Effector CD4-positive, alpha-beta T cell (primary cell): ENCODE measurements around the gene PKMYT1.

Source experiments
- DNase-seq: peaks from one replicate; pipeline ENCODE4 v3.0.0-alpha.2; 2020

The PKMYT1 gene

DNA sequence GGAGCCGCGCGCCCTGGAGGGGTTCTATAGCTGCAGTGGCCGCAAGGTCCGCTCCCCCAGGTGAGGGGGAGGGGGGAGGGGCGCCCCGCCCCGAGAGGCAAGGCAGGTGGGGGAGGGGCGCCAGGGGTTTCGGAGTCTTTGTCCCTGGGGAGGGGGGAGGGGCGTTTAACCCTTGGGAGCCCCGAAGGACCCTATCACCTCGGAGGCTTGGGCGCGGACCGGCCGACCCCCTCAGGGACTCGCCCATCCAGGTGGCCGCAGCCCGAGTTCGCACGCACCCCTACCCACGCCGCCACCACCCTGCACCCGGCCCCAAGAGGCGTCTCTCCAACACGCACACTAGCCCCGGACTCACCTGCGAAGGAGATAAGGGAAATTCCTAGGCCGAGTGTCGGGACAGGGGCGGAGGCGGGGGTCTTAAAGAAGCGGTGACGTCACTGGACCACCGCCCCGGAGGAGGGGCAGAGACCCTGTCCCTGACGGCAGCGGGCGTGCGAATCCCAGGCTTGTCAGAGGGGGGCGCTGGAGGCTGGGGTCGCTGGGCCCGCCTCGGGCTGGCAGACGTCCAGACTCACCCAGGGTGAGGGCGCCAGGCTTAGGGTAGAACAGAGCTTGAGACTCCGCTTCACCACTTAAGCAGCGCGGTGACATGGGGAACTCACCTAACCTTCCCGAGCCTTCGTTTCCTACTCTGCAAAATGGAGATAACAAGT is 37.7 kb upstream of the PKMYT1 start, which contains the start of gene CLDN6:
Gene CLDN6, minus strand, starts transcription at position 390 of the 713 bp plus-strand sequence. CDS start 2,162 bp downstream, outside the sequence.
- DNase-seq = no peak

DNA sequence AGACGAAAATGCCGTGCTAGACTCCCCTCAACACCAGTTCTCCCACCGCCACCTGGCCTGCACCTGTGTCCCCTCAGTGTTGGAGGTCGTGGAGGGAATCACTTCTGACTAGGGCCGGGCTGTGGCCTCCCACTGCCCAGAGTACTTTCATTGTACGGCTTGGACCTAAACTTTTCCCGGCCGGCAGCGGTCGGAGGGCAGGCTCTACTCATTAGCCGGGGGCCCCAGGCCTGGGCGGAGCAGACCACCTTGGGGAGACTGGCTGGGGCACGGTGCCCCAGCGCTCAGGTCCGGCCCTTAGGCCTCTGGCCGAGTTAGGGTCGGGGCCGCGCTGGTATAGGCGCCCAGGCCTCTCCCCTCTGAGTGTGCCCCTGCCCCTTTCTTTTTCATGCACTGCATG is 37.1 kb upstream of the PKMYT1 start:
- DNase-seq = no peak

DNA sequence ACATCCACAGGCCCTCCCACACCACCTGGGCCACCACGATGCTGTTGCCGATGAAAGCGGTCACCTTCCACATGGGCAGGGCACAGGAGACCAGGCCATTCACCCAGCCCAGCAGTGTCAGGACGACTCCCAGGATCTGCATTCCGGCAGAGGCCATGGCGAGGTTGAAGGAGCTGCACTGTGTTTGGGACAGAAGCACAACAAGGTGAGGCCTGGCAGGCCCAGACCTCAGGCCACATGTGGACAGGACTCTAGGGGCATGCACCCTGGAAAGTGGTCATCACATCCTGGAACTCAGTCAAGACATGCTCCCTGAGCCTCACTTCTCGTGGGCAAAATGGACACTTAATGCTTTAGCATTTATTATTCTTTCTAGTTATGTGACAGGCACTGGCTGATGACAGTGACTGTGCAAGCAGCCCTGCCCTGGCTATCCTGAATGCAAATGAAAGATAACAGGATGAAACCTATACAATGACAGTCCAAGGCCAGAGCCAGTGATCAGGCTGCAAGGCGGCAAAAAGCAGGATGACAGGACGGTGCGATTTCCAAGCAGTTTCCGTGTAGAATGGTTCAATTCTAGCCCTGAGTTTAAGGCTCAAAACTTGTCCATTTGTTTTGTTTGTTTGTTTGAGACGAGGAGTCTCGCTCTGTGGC is 35.7 kb upstream of the PKMYT1 start:
- DNase-seq = no peak

DNA sequence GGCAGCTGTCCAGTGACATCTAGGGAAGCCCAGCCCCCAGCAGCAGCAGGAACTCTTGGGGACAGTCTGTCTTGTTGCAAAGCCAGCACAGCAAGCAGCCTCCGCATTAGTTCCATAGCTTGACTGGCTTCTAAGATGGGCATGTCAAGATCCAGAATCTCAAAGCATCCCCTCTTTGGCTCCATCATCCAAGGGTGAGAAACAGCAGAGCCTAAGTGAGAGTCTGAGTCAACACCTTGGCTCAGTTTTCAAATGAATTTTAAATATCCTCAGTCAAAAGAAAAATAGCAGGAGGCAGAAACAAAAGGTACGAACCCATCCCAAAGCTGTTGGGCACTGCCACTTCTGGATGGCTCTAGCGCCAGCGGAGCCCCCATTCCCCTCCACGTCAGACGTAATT is 34.7 kb upstream of the PKMYT1 start:
- no peak for DNase-seq

DNA sequence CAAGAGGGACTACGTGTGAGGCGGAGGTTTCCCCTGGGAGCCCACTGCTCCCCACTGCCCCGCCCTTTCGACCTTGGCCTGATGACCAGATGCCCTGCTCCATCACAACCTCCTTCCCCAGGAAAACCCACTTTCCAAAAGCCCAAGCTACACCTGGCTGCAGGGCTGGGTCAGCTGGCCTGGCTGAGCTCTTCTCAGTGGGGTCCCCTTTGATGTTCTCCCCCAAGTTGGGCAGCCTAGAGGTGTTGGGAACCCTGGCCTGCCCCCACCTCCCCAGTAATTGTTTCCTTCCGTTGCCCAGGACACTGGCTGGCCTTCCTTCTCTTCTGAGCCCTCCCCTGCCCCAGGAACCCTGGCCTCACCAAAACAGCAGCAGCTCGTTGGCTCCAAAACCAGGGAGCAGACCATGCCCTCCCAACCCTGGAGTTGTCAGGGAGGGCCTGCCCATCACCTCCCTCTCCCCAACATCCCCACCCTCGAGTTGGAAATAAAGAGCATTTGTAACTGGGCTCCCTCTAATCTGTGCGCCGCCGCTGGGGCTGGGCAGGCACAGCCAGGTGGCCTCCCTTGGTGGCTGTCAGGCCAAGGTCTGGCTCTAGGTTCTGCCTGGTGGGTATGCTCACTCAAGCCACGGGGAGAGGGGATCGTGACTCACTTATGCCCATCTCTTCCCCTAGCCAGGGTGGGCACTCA is 33.9 kb upstream of the PKMYT1 start:
- DNase-seq = no peak

DNA sequence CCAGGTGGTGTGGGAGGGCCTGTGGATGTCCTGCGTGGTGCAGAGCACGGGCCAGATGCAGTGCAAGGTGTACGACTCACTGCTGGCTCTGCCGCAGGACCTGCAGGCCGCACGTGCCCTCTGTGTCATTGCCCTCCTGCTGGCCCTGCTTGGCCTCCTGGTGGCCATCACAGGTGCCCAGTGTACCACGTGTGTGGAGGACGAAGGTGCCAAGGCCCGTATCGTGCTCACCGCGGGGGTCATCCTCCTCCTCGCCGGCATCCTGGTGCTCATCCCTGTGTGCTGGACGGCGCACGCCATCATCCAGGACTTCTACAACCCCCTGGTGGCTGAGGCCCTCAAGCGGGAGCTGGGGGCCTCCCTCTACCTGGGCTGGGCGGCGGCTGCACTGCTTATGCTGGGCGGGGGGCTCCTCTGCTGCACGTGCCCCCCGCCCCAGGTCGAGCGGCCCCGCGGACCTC is 33.3 kb upstream of the PKMYT1 start:
- no peak for DNase-seq

DNA sequence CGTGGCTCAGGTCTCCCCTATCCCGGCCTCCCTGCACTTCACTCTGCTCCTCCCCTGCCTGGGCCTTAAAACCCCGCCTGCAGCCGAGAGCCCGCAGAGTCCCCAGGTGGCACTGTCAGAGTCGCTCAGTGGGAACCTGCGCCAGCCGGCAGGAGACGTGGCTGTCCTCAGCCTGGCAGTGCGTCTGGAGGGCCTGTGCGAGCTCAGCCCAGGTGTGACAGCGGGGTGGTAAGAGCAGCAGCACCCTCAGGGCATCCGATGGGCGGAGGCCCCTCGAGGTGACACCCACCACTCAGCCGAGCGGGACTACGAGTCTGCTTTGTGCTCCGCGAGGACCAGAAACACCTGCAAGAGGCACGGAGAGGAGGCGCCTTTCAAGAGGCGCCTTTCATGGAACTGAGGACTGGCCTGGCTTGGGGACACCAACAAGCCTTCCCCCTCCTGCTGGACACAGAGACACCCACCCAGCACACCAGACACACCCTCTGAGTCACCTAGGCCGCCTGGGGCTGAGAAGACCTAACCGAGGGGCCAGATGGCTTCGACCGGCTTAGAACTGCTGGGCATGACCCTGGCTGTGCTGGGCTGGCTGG is 32.7 kb upstream of the PKMYT1 start, which contains the start of gene CLDN9:
Gene CLDN9, plus strand, starts transcription at position 96 of the 593 bp plus-strand sequence. Its CDS starts 440 bp downstream, at position 536.
- DNase-seq = no peak

DNA sequence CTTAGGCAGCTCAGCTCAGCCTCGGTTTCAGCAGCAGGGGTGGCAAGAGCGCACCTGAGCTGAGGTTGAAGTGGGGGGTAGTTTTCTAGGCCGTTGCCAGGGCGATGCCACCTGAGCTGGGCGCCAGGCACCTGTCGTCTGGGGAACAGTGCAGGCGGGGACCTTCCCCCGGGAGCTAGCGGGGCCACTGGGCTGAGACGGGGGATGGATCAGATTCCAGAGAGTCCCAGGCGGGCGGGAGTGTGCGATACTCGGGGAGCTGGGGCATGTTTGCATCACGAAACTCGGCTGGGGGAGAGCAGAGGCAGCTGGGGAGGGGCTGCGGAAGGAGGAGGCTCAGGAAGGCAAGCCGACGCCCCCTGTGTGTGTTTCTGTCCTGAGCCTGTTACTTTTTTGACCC is 32.0 kb upstream of the PKMYT1 start:
- DNase-seq = no peak

DNA sequence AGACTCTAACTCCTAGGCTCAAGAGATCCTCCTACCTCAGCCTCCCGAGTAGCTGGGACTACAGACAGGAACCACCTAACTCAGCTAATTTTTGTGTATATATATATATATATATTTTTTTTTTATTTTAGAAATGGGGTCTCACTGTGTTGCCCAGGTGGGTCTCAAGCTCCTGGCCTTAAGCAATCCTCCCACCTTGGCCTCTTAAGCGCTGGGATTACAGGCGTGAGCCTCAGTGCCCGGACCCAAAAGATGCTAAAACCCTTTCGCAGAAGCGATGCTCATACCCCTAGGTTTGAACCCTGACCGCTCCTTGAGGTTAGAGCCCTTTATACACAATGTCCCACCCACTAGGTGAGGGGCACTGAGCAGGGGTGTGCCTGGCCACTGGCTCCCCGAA is 30.3 kb upstream of the PKMYT1 start:
- DNase-seq = no peak

DNA sequence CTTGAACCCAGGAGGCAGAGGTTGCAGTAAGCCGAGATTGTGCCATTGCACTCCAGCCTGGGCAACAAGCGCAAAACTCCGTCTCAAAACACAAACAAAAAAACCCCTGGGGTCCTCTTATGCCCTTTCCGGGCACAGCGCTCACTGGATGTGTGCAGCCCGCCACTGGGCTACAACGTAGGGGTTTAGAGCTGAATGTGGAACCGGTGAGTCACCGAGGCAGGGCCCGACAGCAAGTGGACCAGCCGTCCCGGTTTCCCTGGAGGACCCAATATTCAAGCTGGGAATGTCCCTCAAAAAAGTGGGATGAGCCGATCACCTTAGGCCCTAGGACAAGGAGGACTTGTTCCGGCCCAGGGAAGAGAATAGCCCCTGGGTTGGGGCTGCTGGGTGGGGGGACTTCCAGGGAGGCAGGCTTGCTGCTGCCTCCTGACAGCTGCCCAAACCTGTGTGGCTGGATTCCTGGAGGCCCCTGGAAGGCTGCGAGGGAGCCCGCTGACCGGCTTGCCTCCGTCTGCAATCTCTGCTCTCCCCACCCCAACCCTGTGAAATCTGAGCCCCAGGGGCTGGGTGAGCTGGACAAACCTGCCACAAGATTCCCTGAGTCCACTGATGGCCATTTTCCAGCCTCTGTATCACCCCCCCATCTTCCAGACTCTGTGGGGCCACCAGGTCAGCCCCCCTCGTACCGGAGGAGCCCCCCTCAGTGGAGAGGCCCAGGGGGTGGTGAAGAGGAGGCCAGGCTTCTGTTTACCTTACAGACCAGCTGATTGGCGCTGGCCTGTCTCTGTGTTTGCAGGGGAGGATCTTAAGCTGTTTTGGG is 29.5 kb upstream of the PKMYT1 start:
- DNase-seq = no peak

DNA sequence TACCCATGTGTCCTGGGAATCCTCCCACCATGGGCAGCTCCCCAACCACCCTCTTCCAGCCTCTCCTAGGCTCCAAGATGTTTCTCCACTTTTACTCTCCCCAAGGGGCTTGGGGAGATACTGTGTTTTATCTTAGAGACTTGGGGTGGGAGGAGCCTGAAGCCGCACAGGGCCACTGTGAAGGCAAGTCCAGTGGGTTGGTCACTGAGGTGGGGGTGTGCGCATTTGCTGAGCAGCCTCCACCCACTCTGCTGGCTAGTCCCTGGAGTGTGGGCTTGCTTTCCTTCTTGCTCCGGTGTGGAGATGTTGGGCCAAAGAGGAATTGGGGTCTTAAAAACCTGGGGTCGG is 28.4 kb upstream of the PKMYT1 start:
- DNase-seq = no peak

DNA sequence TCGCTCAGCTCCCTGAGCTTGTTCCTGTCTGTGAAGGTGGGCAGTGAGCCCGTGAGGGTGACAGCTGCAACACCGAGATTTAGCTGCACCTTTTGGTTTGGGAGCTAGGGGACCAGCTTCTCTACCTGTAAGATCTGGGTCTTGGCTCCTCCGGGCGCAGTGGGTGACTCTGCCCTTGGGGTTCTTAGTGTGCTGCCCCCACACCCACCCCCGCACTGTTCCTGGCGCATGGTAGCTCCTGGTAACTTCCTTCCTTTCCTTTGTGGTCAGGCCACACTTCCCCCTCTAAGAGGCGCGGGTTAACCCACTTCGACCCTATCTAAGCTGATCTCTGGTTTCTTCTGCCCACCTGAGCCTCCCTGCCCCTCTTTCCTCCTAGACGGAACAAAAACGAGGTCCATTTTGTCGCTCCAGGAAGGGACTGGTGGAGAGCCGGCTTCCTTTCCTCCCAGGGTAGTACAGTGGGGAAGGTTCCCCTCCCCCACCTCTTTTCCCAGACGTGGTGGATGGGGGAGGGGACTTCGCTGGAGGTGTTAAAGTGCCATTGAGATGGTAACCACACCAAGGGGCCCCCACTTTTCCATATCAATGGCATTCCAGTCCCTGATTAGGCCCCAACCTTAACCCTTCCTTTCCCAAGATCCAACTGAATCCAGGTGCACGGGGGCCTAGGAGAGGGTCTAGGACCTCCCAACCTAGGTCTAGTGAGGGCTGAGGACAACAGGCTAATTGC is 27.9 kb upstream of the PKMYT1 start:
- DNase-seq = no peak

DNA sequence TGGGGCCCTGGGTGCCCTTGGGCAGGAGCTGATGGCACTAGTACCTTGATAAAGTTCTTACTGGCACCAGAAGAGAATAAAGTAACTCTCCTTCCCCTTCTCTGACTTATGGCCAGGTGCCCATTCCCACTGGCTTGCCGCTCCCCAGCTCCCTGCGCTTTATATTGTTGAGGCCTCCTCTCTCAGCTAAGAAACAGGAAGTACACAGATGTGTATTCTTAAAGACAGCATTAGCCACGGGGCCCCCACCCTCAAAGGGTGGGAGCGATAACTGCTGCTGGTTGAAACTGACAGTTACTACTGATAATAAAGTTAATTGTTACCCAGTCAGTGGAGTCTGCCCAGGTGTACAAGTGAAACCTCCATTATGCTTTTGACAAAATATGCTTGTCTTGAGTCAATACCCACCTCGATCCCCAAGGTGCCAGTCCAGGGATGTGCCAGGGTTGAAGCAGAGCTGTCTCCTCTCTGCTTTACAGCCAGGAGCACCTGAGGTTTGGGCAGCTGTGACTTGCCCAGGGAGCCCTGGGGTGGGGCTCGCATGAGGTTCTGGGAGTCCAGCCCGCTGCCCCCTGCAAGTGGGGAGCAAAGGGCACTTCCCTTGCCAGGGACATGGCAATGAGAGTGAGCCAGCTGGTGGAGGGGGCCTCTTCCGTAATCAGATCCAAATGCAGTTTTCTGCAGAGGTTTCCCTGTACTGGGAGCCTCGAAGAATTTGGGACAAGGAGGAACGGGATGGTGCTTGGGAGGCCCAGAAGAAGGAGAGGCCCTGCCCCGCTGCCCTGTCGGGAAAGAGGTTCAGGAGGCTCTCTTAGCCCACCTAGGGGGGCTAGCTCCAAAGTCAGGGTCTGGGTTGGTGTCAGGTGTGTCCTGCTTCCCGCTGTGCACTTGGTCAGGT is 27.1 kb upstream of the PKMYT1 start:
- DNase-seq = no peak

DNA sequence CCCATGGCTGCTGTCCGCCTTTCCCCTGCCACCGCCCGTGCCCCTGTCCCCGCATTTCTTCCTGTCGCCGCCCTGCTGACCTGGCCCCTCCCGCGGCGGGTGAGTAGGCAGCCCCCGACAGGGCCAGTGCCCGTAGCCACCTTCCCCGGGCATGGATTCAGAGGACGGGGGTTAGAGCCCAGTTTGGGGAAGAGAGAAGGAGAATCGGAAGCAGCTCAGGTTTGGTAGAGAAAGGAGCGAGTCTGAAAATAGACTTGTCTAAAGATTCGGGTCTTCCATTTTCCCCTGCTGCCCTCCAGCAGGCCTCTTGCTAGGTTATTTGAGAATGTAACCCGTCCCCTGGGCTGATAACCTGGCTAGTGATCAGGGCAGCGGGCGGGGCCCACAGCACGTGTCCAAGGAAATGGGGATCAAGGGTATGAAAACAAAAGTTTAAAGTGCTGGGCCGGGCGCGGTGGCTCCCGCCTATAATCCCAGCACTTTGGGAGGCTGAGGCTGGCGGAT is 24.6 kb upstream of the PKMYT1 start:
- DNase-seq = no peak

DNA sequence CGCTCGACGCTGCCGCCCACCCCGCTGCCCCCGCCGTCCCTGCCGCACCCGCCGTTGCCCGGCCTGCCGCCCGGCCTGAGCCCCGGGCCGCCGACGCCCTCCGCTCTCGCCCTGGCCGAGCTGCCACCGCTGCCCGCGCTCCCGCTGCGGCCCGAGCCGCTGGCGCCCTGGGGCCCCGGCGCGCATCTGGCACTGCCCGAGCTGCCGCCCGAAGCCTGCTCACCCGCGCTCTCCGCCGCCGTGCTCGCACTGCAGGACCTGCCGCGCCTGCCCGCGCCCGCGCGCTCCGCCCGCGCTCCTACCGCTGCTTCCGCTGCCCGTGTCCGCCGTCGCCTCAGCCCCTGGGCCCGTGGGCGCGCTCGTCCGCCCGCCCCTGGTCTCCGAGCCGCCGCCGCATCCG is 24.1 kb upstream of the PKMYT1 start:
- DNase-seq = no peak

DNA sequence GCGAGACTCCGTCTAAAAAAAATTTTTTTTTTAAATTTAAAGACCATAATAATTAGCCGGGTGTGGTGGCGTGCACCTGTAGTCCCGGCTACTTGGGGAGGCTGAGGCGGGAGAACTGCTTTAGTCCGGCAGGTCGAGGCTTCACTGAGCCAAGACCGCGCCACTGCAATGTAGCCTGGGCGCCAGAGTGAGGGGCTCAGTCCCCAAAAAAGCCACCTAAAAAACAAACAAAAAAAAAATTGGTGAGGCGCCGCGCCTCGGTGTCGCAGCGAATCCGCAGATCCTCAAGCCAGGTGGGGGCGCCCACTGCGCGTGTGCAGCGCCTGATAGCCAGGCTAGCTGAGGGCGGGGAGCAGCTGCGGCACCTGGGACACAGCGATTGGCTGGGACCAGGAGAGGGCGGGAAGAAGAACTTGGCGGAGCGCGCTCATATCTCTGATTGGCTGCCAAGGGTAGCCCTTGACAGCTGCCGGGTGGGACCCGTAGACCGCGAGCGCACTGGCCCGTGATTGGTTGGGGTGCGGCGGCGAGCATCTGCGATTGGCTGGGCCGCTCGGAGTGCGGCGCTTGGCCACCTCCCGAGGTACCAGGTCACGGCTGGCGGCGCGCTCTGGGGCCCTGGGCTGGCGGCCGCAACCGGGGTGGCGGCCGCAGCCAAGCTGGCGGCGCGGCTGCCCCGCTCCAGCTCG is 23.5 kb upstream of the PKMYT1 start:
- peak; percentile 94 for DNase-seq

DNA sequence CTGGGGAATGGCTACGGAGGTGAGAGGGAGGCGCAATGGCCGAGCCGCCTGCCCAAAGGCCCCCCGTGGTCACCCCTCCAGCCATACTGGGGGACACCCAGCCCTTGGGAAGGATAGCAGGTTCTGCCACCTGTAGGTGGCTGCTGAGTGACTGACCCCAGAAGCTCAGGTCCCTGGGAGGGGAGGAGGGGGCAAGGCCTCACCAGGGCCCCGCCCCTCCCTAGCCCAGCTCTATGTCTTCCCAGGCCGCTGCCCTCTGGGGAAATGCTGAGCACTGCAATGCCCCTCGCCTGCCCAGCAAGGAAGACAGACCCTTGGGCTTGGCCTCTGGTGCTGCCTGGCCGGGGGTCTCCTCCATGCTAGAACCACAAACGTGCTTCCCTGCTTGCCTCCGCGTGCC is 21.1 kb upstream of the PKMYT1 start:
- no peak for DNase-seq

DNA sequence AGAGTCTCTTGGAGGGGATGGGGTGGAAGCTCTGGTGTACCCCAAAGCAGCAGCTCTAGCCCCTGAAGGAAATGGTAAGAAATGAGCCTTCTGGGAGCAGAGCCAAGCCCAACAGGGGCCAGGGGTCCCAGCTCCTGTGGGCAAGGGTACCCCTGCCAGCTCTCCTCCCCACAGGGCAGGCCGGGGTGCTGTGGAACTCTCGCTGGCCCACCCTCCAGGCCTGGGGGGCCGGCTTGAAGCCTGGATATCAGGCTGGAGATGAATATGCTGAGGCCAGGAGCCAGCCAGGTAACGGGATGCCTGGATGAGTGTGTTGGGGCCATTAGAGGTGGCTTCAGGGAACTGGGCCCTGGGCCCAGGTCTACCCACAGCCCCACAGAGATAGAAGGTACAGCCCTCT is 20.3 kb upstream of the PKMYT1 start:
- DNase-seq = no peak

DNA sequence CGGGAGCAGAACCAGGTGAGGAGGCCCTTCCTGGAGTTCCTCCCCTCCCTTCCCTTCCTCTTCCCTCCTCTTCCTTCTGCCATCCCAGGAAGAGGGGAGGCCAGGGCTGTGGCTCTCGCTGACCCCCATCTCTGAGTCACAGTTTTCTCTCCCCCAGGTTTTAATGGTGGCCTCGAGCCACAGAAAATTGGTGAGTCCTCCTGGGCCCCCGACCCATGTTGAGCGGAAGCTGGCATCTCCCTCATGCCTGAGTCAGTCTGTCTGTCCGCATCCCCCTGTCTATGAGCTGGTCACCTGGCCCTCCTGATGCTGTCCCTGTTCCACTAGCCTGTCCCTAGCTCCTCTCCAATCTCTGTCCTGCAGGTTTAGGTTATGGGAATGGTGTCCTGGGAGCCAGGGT is 19.7 kb upstream of the PKMYT1 start:
- no peak for DNase-seq

DNA sequence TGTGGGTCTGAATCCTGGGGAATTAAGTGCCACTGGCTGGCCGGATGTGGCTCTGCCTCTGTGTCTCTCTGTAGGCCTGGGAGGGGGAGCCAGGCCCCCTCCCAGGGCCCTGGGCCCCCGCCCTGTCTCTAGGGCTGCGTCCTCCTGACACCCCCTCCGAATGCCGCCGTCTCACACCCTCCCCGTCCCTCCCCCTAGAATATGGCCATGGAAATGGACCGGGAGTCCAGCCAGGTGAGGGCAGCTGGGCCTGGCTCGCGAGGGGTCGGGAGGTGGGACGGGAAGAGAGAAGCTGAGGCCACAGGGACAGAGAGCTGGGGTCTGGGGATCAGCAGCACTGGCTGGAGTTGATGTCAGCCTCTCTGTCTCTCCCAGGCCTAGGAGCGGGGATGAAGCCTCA is 16.1 kb upstream of the PKMYT1 start:
- DNase-seq = no peak
